Fibroblast of gingiva (primary cell): ENCODE results near the gene FANCG.
A peak's percentile ranks its signal among the peaks of the same experiment; 100 is the strongest.

Experiments used
- DNase-seq: peaks from one replicate; pipeline ENCODE4 v3.0.0-alpha.2; 2011; ENCODE audit warnings: low read depth

Gene FANCG

GRCh38 chr9:35060548-35061207 lies 19.1 kb downstream of the FANCG start:
- DNase-seq = no peak

GRCh38 chr9:35059438-35059837 lies 20.3 kb downstream of the FANCG start:
- DNase-seq = no peak

GRCh38 chr9:35057271-35057620 lies 22.5 kb downstream of the FANCG start:
- DNase-seq = no peak

- DNase-seq = no peak
Measured at GRCh38 chr9:35056571-35057270, 23.0 kb downstream of the FANCG start.

GRCh38 chr9:35054871-35055644 lies 24.7 kb downstream of the FANCG start:
- no peak for DNase-seq

- no peak for DNase-seq
Measured at GRCh38 chr9:35054185-35054835, 25.4 kb downstream of the FANCG start.

- peak; percentile 29 for DNase-seq
Measured at GRCh38 chr9:35051069-35051967, 28.4 kb downstream of the FANCG start.

GRCh38 chr9:35048511-35048910 lies 31.2 kb downstream of the FANCG start:
- DNase-seq = no peak

GRCh38 chr9:35044071-35044470 lies 35.7 kb downstream of the FANCG start:
- DNase-seq = no peak

- DNase-seq = no peak
Measured at GRCh38 chr9:35042891-35043545, 36.7 kb downstream of the FANCG start.

GRCh38 chr9:35042081-35042604 lies 37.6 kb downstream of the FANCG start:
- peak; percentile 47 for DNase-seq

- DNase-seq = peak; percentile 50
Measured at GRCh38 chr9:35035851-35036701, 43.7 kb downstream of the FANCG start.

- no peak for DNase-seq
Measured at GRCh38 chr9:35033101-35033500, 46.6 kb downstream of the FANCG start.

GRCh38 chr9:35029852-35030251 lies 49.9 kb downstream of the FANCG start:
- DNase-seq = peak; percentile 11

- DNase-seq = no peak
Measured at GRCh38 chr9:35029241-35029640, 50.5 kb downstream of the FANCG start.

GRCh38 chr9:35028341-35028740 lies 51.4 kb downstream of the FANCG start:
- DNase-seq = no peak

- no peak for DNase-seq
Measured at GRCh38 chr9:35027860-35028259, 51.9 kb downstream of the FANCG start.

GRCh38 chr9:35027374-35027773 lies 52.4 kb downstream of the FANCG start:
- no peak for DNase-seq

GRCh38 chr9:35026671-35027070 lies 53.1 kb downstream of the FANCG start:
- no peak for DNase-seq
